CD4-positive, alpha-beta T cell treated with Interleukin-17A for 4 hours (primary cell): ENCODE data around the gene SNX22.

Experiments used
- DNase-seq: peaks from one replicate; pipeline ENCODE4 v3.0.0-alpha.2; 2020; ENCODE audit warnings: mixed read lengths

The SNX22 gene

GRCh38 chr15:64158363-64159134, 7.0 kb downstream of the SNX22 start:
- DNase-seq = no peak

GRCh38 chr15:64161688-64162477, 10.4 kb downstream of the SNX22 start:
- no peak for DNase-seq

GRCh38 chr15:64162478-64162868, 10.9 kb downstream of the SNX22 start:
- DNase-seq = no peak

GRCh38 chr15:64162869-64163658, 11.5 kb downstream of the SNX22 start, which contains the start of gene PPIB:
Gene PPIB (minus strand): TSS chr15:64163022. CDS start chr15:64162986, 36 bp downstream.
- peak; percentile 97 for DNase-seq

GRCh38 chr15:64163659-64164362, 12.3 kb downstream of the SNX22 start:
- DNase-seq = peak; percentile 30

- DNase-seq = no peak
Measured at GRCh38 chr15:64164436-64164835, 12.9 kb downstream of the SNX22 start.

- no peak for DNase-seq
Measured at GRCh38 chr15:64166102-64166890, 14.8 kb downstream of the SNX22 start.

- no peak for DNase-seq
Measured at GRCh38 chr15:64180235-64180824, 28.8 kb downstream of the SNX22 start.

- no peak for DNase-seq
Measured at GRCh38 chr15:64182859-64183370, 31.4 kb downstream of the SNX22 start.

- DNase-seq = no peak
Measured at GRCh38 chr15:64185146-64185911, 33.8 kb downstream of the SNX22 start.

- no peak for DNase-seq
Measured at GRCh38 chr15:64187396-64188191, 36.1 kb downstream of the SNX22 start.

GRCh38 chr15:64191971-64192830, 40.7 kb downstream of the SNX22 start:
- DNase-seq = no peak

GRCh38 chr15:64193971-64194370, 42.4 kb downstream of the SNX22 start:
- DNase-seq = no peak

GRCh38 chr15:64197425-64197824, 45.9 kb downstream of the SNX22 start:
- DNase-seq = no peak

- DNase-seq = no peak
Measured at GRCh38 chr15:64205202-64205601, 53.7 kb downstream of the SNX22 start.
